MM.1S (cell line): ENCODE data around the gene STAMBPL1.

Experiments
- CTCF ChIP-seq: fragments of 300-600 bp; sonication (generic); IDR thresholded peaks from 2 replicates; pipeline ENCODE4 v1.5.1; 2016; ENCODE audit warnings: antibody characterized with exemption, low read length, mixed read lengths
- EZH2 ChIP-seq: fragments of 300-600 bp; sonication (generic); optimal IDR thresholded peaks from 2 replicates; pipeline ENCODE3; 2017; ENCODE audit warnings: low read depth, mild to moderate bottlenecking, antibody characterized with exemption, low read length, mixed read lengths

DNA sequence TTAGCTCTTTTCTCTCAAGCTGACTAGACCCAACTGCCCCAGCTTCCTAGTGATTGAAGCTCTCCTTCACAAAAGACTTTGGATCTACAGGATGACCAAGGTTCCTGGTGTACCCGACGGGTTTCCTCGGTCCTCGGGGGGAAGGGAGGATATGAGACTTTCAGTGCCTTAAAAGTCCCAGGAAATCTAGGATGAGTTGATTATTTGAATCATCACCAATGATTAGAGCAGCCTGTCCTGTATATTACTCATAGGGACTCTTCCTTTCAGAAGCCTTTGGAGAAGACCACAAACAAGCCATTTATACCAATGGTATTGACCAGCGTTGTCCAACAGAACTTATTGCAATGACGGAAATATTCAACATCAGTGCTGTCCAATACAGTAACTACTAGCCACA, 78.7 kb downstream of the STAMBPL1 start:
- TF ChIP-seq CTCF (no peak), EZH2 (no peak)
